Mucosa of descending colon (tissue), 3 donors: ENCODE data around the gene KCNK13. TPM values are rescaled to one million over a fixed set of nuclear protein-coding genes. Genes with fewer than 3 reads are reported as not detected.

ENCODE experiments used
- ATAC-seq: fragments of 200-7000 bp; cut with Tn5 transposase; one replicate; pipeline ENCODE4 v1.9.1; 2020; ENCODE audit warnings: mild to moderate bottlenecking, moderate library complexity
- DNase-seq, 3 donors: peaks; one replicate each; pipeline ENCODE4 v3.0.0-alpha.2; 2020
- H3K36me3 ChIP-seq: fragments of 200-600 bp; one replicate; pipeline ENCODE4 v1.8.0; 2021; ENCODE audit warnings: low read depth, mild to moderate bottlenecking
- H3K4me1 ChIP-seq: fragments of 200-600 bp; one replicate; pipeline ENCODE4 v1.8.0; 2021; ENCODE audit warnings: low read depth, mild to moderate bottlenecking
- H3K4me3 ChIP-seq: fragments of 200-600 bp; one replicate; pipeline ENCODE4 v1.8.0; 2021; ENCODE audit warnings: mild to moderate bottlenecking
- H3K9me3 ChIP-seq: fragments of 200-600 bp; one replicate; pipeline ENCODE4 v1.8.0; 2021; ENCODE audit warnings: mild to moderate bottlenecking
- CTCF ChIP-seq: fragments of 200-600 bp; IDR thresholded peaks from one replicate; pipeline ENCODE4 v1.8.0; 2022; ENCODE audit warnings: antibody characterized with exemption, mild to moderate bottlenecking
- intact Hi-C, 2 donors: fragments of 100-400 bp; cut with DNase I in 1 of 2; cut with micrococcal nuclease in 1 of 2; formaldehyde crosslinking; loops; one replicate each; pipeline versions ENCODE4 v1.11.0 to v1.11.1; 2022; cut with DNase I, micrococcal nuclease
- total RNA-seq, 3 donors: library from RNA; stranded (reverse); fragmentation: NEBNext Ultra II Directional in 2 of 3; extraction: Animal tissue kit (Norgen Biotek cat#: 25700) in 2 of 3; gene quantifications; one replicate each; pipeline versions ENCODE4 v1.2.1 to v1.2.4, GENCODE V29; 2021 to 2023
- donor health status: DM: no; HTN: no; CAD: no; lungs with moderate emphysema.
- donor health status: DM: no; HTN: no; CAD: no.
- donor health status: DM: no; HTN: yes; CAD: no.

The KCNK13 gene
- total RNA-seq, 3 donors from 2014 or later: 0.25 to 0.67 (median 0.29) TPM

DNA sequence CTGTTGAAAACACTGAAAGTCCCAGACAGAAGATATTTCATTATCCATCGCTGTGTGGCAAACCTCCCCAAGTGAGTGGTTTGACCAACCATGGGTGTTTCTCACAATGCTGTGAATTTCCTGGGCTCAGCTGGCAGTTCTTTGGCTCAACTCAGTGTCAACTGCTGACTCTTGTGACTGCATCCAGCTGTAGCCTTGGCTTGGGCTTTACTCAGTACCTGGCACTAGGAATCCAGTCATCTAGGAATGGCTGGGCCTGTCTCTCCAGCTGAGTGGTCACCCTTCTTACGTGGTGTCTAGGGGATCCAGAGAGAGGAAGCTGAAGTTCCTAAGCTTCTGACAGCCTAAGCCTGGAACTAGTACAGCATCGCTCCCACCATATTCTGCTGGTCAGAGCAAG, 113.8 kb downstream of the KCNK13 start:
- ATAC-seq: no peak
- no peak for TF ChIP-seq CTCF
- no peak overlapping the region for H3K4me3 ChIP-seq
- intact Hi-C loops: no loop called here
- H3K4me1 ChIP-seq: no peaks in the 10 kb centered on the region
- no peak for DNase-seq
- H3K36me3 ChIP-seq: no peaks in the 10 kb centered on the region
- no peaks in the 10 kb centered on the region for H3K9me3 ChIP-seq

DNA sequence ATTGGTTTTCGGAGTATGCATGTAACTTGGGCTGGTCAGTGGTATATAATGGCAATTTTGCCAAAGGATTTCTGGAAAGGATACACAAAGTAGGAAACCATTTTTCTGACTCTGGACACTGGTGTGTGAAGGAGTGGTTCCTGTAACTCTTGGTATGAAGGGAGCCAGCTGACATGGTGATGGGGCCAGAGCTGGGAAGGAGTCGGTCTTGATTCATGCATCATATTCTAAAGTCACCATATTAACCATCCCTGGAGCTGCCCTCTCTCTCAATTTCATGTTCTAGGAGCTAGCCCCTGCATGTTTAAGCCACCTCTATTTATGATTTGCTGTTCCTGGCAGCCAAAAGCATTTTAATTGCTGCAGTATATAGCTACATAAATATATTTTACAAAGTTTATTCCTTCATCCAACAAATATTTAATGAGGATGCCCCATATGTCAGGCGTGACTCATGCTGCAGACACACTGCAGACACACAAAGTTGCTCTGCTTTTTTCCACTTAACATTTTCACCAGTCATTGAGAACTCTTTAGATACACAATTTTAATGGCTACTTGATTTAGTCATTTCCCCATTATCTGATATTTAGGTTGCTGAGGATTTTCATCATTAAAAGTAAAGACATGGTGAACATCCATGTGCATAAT, 115.9 kb downstream of the KCNK13 start:
- no peak for TF ChIP-seq CTCF
- ATAC-seq: no peak

DNA sequence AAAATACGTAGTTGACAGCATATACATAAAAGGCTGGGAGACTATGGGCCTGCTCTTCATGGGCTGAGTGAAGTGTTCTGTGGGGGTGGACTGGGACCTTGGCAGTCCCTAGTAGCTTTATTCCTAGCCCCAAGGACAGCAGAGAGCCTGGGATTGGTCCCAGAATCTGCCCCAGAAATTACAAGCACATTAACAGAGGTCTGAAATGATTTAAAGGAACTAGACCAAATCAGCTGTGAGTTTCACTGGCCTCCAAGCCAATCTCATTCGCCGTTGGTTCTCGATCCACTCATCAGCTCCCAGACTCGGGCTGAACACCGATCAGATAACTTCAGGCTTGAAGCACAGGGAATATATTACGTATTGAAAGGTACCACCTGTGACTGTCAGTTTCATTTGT, 117.6 kb downstream of the KCNK13 start:
- no peak overlapping the region for H3K4me3 ChIP-seq
- intact Hi-C loops: no loop called here
- H3K36me3 ChIP-seq: no peaks in the 10 kb centered on the region
- ATAC-seq (no peak), DNase-seq (no peak)
- no peaks in the 10 kb centered on the region for H3K9me3 ChIP-seq
- H3K4me1 ChIP-seq: no peaks in the 10 kb centered on the region
- TF ChIP-seq CTCF: no peak

More for the DNA sequence above, 115.9 kb downstream of the KCNK13 start:
- intact Hi-C loops: no loop called here
- Histone ChIP-seq H3K36me3 (no peaks in the 10 kb centered on the region), H3K4me3 (no peak overlapping the region), H3K4me1 (no peaks in the 10 kb centered on the region), H3K9me3 (no peaks in the 10 kb centered on the region)
- DNase-seq: no peak

GRCh38 chr14:90179809-90180779, 118.3 kb downstream of the KCNK13 start:
- intact Hi-C loops: no loop called here
- ATAC-seq (no peak), DNase-seq (no peak)
- H3K4me1 ChIP-seq: no peaks in the 10 kb centered on the region
- no peak for TF ChIP-seq CTCF
- H3K36me3 ChIP-seq: no peaks in the 10 kb centered on the region
- H3K4me3 ChIP-seq: no peak overlapping the region
- no peaks in the 10 kb centered on the region for H3K9me3 ChIP-seq

DNA sequence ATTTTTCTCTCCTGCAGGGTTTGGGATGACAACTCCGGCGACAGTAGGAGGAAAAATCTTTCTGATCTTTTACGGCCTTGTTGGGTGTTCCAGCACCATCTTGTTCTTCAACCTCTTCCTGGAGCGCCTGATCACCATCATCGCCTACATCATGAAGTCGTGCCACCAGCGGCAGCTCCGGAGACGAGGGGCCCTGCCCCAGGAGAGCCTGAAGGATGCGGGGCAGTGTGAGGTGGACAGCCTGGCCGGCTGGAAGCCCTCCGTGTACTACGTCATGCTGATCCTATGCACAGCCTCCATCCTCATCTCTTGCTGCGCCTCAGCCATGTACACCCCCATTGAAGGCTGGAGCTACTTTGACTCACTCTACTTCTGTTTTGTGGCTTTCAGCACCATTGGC, 122.3 kb downstream of the KCNK13 start:
- Histone ChIP-seq H3K4me3 (no peak overlapping the region), H3K9me3 (no peaks in the 10 kb centered on the region), H3K4me1 (no peaks in the 10 kb centered on the region), H3K36me3 (no peaks in the 10 kb centered on the region)
- ATAC-seq (no peak), DNase-seq (no peak)
- TF ChIP-seq CTCF: no peak
- intact Hi-C loops: no loop called here
